ENCODE data around the gene SH3D19.

DNA sequence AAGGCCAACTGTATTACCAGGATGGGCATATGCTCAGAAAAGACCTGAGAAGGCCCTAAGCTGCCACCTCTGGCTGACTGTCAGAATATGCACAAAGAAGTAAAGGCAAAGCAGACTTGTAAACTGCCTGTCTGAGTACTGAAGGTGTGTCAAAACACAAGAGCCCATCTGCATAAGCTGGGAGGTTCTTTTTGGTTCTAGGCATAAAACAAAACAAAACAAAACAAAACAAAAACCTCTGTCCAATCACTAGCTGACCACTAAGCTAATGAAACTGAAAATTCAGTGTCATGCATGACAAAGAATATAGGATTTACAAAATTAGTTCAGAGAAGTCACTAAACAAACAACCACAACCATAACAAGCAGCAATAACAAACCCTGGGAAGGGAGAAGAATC is 20.6 kb downstream of the SH3D19 start:
- no peak for TF ChIP-seq POLR2AphosphoS5 (IDR thresholded peaks at IDR 0.05; ENCODE audit: low read depth, low read length)
- no peak for TF ChIP-seq POLR2A (IDR thresholded peaks at IDR 0.05; ENCODE audit: low read depth, low read length)
- no peak for TF ChIP-seq TAF1 (IDR thresholded peaks at IDR 0.05; ENCODE audit: low read depth, low read length)
- no peak for TF ChIP-seq SPI1 (IDR thresholded peaks at IDR 0.05; ENCODE audit: low read depth, low read length)

Measured in GM12891 (cell line).